ENCODE data around the gene FBF1.

GRCh38 chr17:75920045-75920560, 20.7 kb downstream of the FBF1 start:
- no peak for TF ChIP-seq TAF1 (IDR thresholded peaks at IDR 0.05; ENCODE audit: borderline replicate concordance, low read depth, low read length)
- TF ChIP-seq POLR2A (IDR thresholded peaks at IDR 0.05; ENCODE audit: low read depth, low read length) = no peak
